Lung (tissue), 12 donors: ENCODE data around the gene ETFA. TPM values are rescaled to one million over a fixed set of nuclear protein-coding genes. Genes with fewer than 3 reads are reported as not detected.
A peak's percentile ranks its signal among the peaks of the same experiment; 100 is the strongest.

Experiments used
- ATAC-seq: fragments of 200-7000 bp; cut with Tn5 transposase; one replicate; pipeline ENCODE4 v1.9.1; 2020; ENCODE audit warnings: moderate number of reproducible peaks; ENCODE audit not compliant: insufficient read depth, low FRiP score
- DNase-seq, 3 donors: peaks; one replicate each; pipeline ENCODE4 v3.0.0-alpha.2; 2013 to 2017
- H3K27ac ChIP-seq, 2 donors: one replicate each; pipeline ENCODE4 v1.5.1; 2013; ENCODE audit warnings: mild to moderate bottlenecking in 2 of 2, moderate library complexity in 2 of 2, control low read depth in 1 of 2, inconsistent platforms in 1 of 2, low read depth in 1 of 2, low read length in 1 of 2
- H3K27me3 ChIP-seq, 3 donors: one replicate each; pipeline ENCODE4 v1.5.1; 2013; ENCODE audit warnings: low read length in 2 of 3; ENCODE audit not compliant: control insufficient read depth in 3 of 3, insufficient read depth in 3 of 3
- H3K36me3 ChIP-seq, 4 donors: one replicate each; pipeline ENCODE4 v1.5.1; 2013; ENCODE audit warnings: low read length in 4 of 4, mild to moderate bottlenecking in 1 of 4, moderate library complexity in 1 of 4; ENCODE audit not compliant: control insufficient read depth in 4 of 4, insufficient read depth in 4 of 4
- H3K4me1 ChIP-seq, 5 donors: one replicate each; pipeline ENCODE4 v1.5.1; 2013; ENCODE audit warnings: low read length in 5 of 5, mild to moderate bottlenecking in 2 of 5, moderate library complexity in 1 of 5; ENCODE audit not compliant: control insufficient read depth in 5 of 5, insufficient read depth in 5 of 5
- H3K4me3 ChIP-seq: one replicate; pipeline ENCODE4 v1.5.1; 2013; ENCODE audit warnings: mild to moderate bottlenecking, control low read depth, moderate library complexity
- H3K9ac ChIP-seq, 2 donors: one replicate each; pipeline ENCODE4 v1.5.1; 2013; ENCODE audit warnings: low read length in 2 of 2, control low read depth in 1 of 2; ENCODE audit not compliant: insufficient read depth in 1 of 2
- H3K9me3 ChIP-seq, 4 donors: one replicate each; pipeline ENCODE4 v1.5.1; 2013; ENCODE audit warnings: low read length in 3 of 4, mild to moderate bottlenecking in 1 of 4, moderate library complexity in 1 of 4; ENCODE audit not compliant: control insufficient read depth in 4 of 4, insufficient read depth in 3 of 4
- WGBS, 2 donors: extraction: QIAGEN DNeasy Blood & Tissue Kit; methylation state at CpG; one replicate each; pipeline ENCODE4 v1.1.7; 2013; 5-methylcytosine and 5-hydroxymethylcytosine counted together
- polyA plus RNA-seq, 2 donors: library from polyadenylated mRNA; stranded (reverse); fragments of 200-250 nt; gene quantifications; one replicate each; pipeline ENCODE4 v1.2.1, GENCODE V29; 2013
- total RNA-seq, 2 donors: library from RNA; depleted of rRNA in 1 of 2; stranded (reverse); fragments of >200 nt in 1 of 2; gene quantifications; one replicate each; pipeline ENCODE4 v1.2.1, GENCODE V29; 2014 to 2021
- TF ChIP-seq, protein P1 (sequence below): IDR thresholded peaks from 2 replicates; pipeline ENCODE4 v1.5.1; 2012; ENCODE audit warnings: mild to moderate bottlenecking; ENCODE audit errors: control extremely low read depth, extremely low read depth
- donor health status: control.
- donor health status: control.
- donor health status: Bipolar disorder and iron deficiency.
- donor health status: healthy.
- donor health status: DM: yes; HTN: yes; CAD: no.

ETFA gene
- total and polyA plus RNA-seq, 4 donors: 54.5 to 96.4 (median 83.8) TPM

DNA sequence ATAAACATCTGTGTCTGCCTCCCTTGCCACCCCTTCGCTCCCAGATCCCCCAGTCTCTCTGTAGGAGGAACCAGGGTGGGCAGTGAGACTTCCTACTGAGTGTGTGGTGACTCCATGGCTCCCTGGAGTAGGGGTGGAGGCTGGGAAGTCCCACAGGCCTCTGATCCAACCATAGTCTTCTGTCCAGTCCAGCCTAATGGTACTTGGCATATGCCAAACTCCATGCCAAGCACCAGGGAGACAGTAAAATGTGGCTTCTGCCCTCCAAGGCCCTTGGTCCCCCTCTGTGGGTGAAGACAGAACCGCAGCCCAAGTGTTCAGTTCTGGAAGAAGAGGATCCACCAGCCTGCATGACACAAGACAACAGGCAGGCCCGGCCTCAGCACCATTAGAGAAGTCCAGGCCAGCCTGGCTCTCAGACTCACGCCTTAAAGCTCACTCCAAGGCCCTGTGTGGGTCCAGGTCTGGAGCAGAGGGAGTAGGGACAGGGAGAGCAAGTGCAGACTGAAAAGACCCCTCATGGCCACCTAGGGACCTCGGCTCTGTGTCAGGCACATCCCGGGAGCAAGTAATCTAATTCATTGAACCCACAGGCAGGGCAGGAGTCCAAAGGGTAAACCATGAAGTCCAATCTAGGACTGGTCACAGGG is 112.7 kb downstream of the ETFA start:
- ATAC-seq: no peak
- Histone ChIP-seq H3K4me3 (no peak overlapping the region), H3K27me3 (no peaks in the 10 kb centered on the region), H3K36me3 (peaks cover 0 to 3% (median under 1%) of the 10 kb centered on the region in 4 donors), H3K4me1 (peaks cover 0 to 7% (median 4%) of the 10 kb centered on the region in 5 donors), H3K9ac (no peak overlapping the region), H3K27ac (no peak overlapping the region), H3K9me3 (no peaks in the 10 kb centered on the region)
- 98% methylated on average over 6 of the region's 6 CpGs for WGBS, 2 donors
- TF ChIP-seq, protein P1, sequence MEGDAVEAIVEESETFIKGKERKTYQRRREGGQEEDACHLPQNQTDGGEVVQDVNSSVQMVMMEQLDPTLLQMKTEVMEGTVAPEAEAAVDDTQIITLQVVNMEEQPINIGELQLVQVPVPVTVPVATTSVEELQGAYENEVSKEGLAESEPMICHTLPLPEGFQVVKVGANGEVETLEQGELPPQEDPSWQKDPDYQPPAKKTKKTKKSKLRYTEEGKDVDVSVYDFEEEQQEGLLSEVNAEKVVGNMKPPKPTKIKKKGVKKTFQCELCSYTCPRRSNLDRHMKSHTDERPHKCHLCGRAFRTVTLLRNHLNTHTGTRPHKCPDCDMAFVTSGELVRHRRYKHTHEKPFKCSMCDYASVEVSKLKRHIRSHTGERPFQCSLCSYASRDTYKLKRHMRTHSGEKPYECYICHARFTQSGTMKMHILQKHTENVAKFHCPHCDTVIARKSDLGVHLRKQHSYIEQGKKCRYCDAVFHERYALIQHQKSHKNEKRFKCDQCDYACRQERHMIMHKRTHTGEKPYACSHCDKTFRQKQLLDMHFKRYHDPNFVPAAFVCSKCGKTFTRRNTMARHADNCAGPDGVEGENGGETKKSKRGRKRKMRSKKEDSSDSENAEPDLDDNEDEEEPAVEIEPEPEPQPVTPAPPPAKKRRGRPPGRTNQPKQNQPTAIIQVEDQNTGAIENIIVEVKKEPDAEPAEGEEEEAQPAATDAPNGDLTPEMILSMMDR: no peak
- DNase-seq: no peak

- ATAC-seq (no peak), DNase-seq (no peak)
- peaks cover 0 to 7% (median 4%) of the 10 kb centered on the region in 5 donors for H3K4me1 ChIP-seq
- H3K9me3 ChIP-seq: no peaks in the 10 kb centered on the region
- no peaks in the 10 kb centered on the region for H3K27me3 ChIP-seq
- H3K9ac ChIP-seq: no peak overlapping the region
- TF ChIP-seq, protein P1: no peak
- 92 to 94% methylated on average over 8 of the region's 8 CpGs for WGBS, 2 donors
- H3K4me3 ChIP-seq: no peak overlapping the region
- H3K27ac ChIP-seq: no peak overlapping the region
- H3K36me3 ChIP-seq: peaks cover 0 to 3% (median 0%) of the 10 kb centered on the region in 4 donors
These were observed 113.4 kb downstream of the ETFA start for GRCh38 chr15:76197703-76198455.

DNA sequence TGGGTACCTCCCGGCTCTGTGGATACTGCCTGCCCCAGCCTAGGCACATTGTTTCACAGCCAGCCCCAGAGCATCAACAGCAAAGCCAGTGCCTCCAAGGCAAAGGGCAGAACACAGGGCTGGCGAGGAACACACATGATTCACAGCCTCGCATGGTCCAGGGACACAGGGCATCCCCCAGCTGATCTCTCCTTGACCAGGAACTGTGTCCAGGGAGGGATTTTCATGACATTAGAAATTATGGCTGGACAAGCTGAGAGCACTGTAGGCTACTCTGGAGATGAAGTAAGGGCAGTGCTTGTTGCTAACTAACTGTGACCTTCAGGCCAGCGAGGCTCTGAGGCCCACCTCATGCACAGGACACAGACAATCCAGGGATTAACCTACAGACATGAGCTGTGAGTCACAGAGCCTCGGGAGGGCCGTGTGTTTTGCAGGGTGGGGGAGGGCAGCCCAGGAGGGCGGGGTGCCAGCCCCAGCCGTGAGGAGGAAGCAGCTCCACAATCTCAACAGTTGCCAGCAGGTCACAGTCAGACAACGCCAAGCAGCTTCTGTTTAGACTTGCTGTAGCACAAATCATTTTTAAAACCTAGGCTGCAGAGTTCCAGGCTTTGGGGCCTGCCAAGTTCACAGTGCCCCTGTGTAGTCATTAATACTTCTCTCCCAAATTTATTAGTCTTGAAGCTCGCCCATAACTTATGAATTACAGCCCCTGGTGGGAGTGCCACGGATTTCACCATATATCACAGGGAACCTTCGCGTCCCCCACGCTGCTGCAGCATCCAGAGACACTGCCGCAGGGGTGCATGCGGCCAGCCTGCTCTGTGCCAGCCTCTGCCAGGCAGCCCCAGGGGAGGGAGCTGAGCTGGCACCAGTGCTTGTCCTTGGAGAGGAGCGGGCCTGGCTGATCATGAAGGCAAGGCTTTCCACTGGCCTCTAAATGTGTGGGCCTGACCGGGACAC is 114.7 kb downstream of the ETFA start:
- peak in 2 of 3 donors; percentile 34 to 58 for DNase-seq
- H3K4me1 ChIP-seq: peaks cover 0 to 7% (median 4%) of the 10 kb centered on the region in 5 donors
- no peak overlapping the region for H3K4me3 ChIP-seq
- 60% methylated on average over 18 of the region's 18 CpGs for WGBS, 2 donors
- TF ChIP-seq, protein P1: no peak
- ATAC-seq: no peak
- no peaks in the 10 kb centered on the region for H3K36me3 ChIP-seq
- no peak overlapping the region for H3K9ac ChIP-seq
- H3K9me3 ChIP-seq: no peaks in the 10 kb centered on the region
- no peaks in the 10 kb centered on the region for H3K27me3 ChIP-seq
- H3K27ac ChIP-seq: peak overlapping the region in 1 of 2 donors; percentile 55
